Effector memory CD8-positive, alpha-beta T cell (primary cell): ENCODE results near the gene NFATC1.
"Not testable (repeated sequence)": the region's sequence is repeated elsewhere in the genome, so short reads cannot be mapped to it uniquely, and the experiment has no call there.

ENCODE experiments used
- ATAC-seq: fragments of 150-1000 bp; cut with Tn5 transposase; replicated peaks from 2 replicates; pipeline ENCODE4 v1.10.0; 2021; ENCODE audit warnings: mild to moderate bottlenecking, moderate library complexity
- DNase-seq, 3 experiments: peaks; one replicate each; pipeline ENCODE4 v3.0.0; 2021
- H3K27ac Mint-ChIP-seq, 2 donors: one replicate each; pipeline ENCODE4 v1.8.0; 2022; ENCODE audit warnings: mild to moderate bottlenecking in 2 of 2, mixed read lengths in 2 of 2, moderate library complexity in 2 of 2
- H3K27me3 Mint-ChIP-seq, 2 donors: one replicate each; pipeline ENCODE4 v1.8.0; 2022; ENCODE audit warnings: mixed read lengths in 2 of 2
- H3K36me3 Mint-ChIP-seq: one replicate; pipeline ENCODE4 v1.8.0; 2022; ENCODE audit warnings: mild to moderate bottlenecking, moderate library complexity, mixed read lengths; ENCODE audit not compliant: insufficient read depth
- H3K4me1 Mint-ChIP-seq, 2 donors: one replicate each; pipeline ENCODE4 v1.8.0; 2022; ENCODE audit warnings: low read depth in 2 of 2, mixed read lengths in 2 of 2
- H3K4me3 Mint-ChIP-seq, 2 donors: one replicate each; pipeline ENCODE4 v1.8.0; 2022; ENCODE audit warnings: mild to moderate bottlenecking in 2 of 2, mixed read lengths in 2 of 2, moderate library complexity in 2 of 2
- H3K9me3 Mint-ChIP-seq, 2 donors: one replicate each; pipeline ENCODE4 v1.8.0; 2022; ENCODE audit warnings: mixed read lengths in 2 of 2

NFATC1 gene

GRCh38 chr18:79477711-79478483 is 82.2 kb downstream of the NFATC1 start:
- H3K4me1 Mint-ChIP-seq = no peaks in the 10 kb centered on the region
- DNase-seq (no peak), ATAC-seq (no peak)
- no peak overlapping the region for H3K4me3 Mint-ChIP-seq
- H3K9me3 Mint-ChIP-seq = no peaks in the 10 kb centered on the region
- no peak overlapping the region for H3K27ac Mint-ChIP-seq
- no peaks in the 10 kb centered on the region for H3K27me3 Mint-ChIP-seq
- peaks cover 15% of the 10 kb centered on the region for H3K36me3 Mint-ChIP-seq

GRCh38 chr18:79478484-79479115 is 82.9 kb downstream of the NFATC1 start:
- Mint-ChIP-seq H3K4me1 (no peaks in the 10 kb centered on the region), H3K9me3 (no peaks in the 10 kb centered on the region), H3K4me3 (no peak overlapping the region), H3K27me3 (no peaks in the 10 kb centered on the region), H3K27ac (peak overlapping the region in 1 of 2 donors; percentile 35), H3K36me3 (peaks cover 13% of the 10 kb centered on the region)
- no peak for ATAC-seq
- no peak for DNase-seq

- H3K27me3 Mint-ChIP-seq = no peaks in the 10 kb centered on the region
- DNase-seq (no peak), ATAC-seq (no peak)
- peak overlapping the region in 1 of 2 donors; percentile 35 for H3K27ac Mint-ChIP-seq
- no peaks in the 10 kb centered on the region for H3K9me3 Mint-ChIP-seq
- H3K4me3 Mint-ChIP-seq = no peak overlapping the region
- peaks cover 13% of the 10 kb centered on the region for H3K36me3 Mint-ChIP-seq
- H3K4me1 Mint-ChIP-seq = no peaks in the 10 kb centered on the region
Observed at GRCh38 chr18:79479116-79479760, 83.5 kb downstream of the NFATC1 start.

GRCh38 chr18:79479761-79480161 is 84.0 kb downstream of the NFATC1 start:
- H3K27ac Mint-ChIP-seq = no peak overlapping the region
- H3K4me3 Mint-ChIP-seq = no peak overlapping the region
- DNase-seq = no peak
- peaks cover 13% of the 10 kb centered on the region for H3K36me3 Mint-ChIP-seq
- H3K4me1 Mint-ChIP-seq = no peaks in the 10 kb centered on the region
- ATAC-seq = no peak
- no peaks in the 10 kb centered on the region for H3K9me3 Mint-ChIP-seq
- no peaks in the 10 kb centered on the region for H3K27me3 Mint-ChIP-seq

- Mint-ChIP-seq H3K27me3 (no peaks in the 10 kb centered on the region), H3K9me3 (no peaks in the 10 kb centered on the region), H3K4me1 (no peaks in the 10 kb centered on the region), H3K36me3 (peaks cover 13% of the 10 kb centered on the region), H3K27ac (no peak overlapping the region), H3K4me3 (no peak overlapping the region)
- DNase-seq = no peak
- no peak for ATAC-seq
Observed at GRCh38 chr18:79480171-79481045, 84.7 kb downstream of the NFATC1 start.

GRCh38 chr18:79481046-79481790 is 85.5 kb downstream of the NFATC1 start:
- no peaks in the 10 kb centered on the region for H3K9me3 Mint-ChIP-seq
- no peaks in the 10 kb centered on the region for H3K27me3 Mint-ChIP-seq
- DNase-seq (no peak), ATAC-seq (no peak)
- no peak overlapping the region for H3K27ac Mint-ChIP-seq
- H3K4me3 Mint-ChIP-seq = no peak overlapping the region
- no peaks in the 10 kb centered on the region for H3K4me1 Mint-ChIP-seq
- peaks cover 8% of the 10 kb centered on the region for H3K36me3 Mint-ChIP-seq

- not testable (repeated sequence) for ATAC-seq
Observed at GRCh38 chr18:79483393-79483792, 87.7 kb downstream of the NFATC1 start.

GRCh38 chr18:79483971-79484491 is 88.3 kb downstream of the NFATC1 start:
- DNase-seq (no peak), ATAC-seq (no peak)
- H3K36me3 Mint-ChIP-seq = peaks cover 4% of the 10 kb centered on the region
- peaks cover 0 to 3% of the 10 kb centered on the region in 2 donors for H3K4me1 Mint-ChIP-seq
- H3K4me3 Mint-ChIP-seq = no peak overlapping the region
- no peaks in the 10 kb centered on the region for H3K27me3 Mint-ChIP-seq
- no peaks in the 10 kb centered on the region for H3K9me3 Mint-ChIP-seq
- H3K27ac Mint-ChIP-seq = peak overlapping the region in 1 of 2 donors; percentile 65

More at GRCh38 chr18:79483393-79483792, 87.7 kb downstream of the NFATC1 start:
- not testable (repeated sequence) for H3K4me1 Mint-ChIP-seq, H3K4me3 Mint-ChIP-seq, DNase-seq, H3K9me3 Mint-ChIP-seq, H3K27me3 Mint-ChIP-seq, H3K27ac Mint-ChIP-seq
- peaks cover 11% of the 10 kb centered on the region for H3K36me3 Mint-ChIP-seq

- Mint-ChIP-seq H3K36me3 (peaks cover 3% of the 10 kb centered on the region), H3K27ac (peak overlapping the region in 1 of 2 donors; percentile 65)
Observed at GRCh38 chr18:79484661-79485621, 89.2 kb downstream of the NFATC1 start.

GRCh38 chr18:79485788-79486355 is 90.1 kb downstream of the NFATC1 start:
- no peaks in the 10 kb centered on the region for H3K9me3 Mint-ChIP-seq
- no peak overlapping the region for H3K27ac Mint-ChIP-seq
- DNase-seq (no peak), ATAC-seq (no peak)
- no peaks in the 10 kb centered on the region for H3K27me3 Mint-ChIP-seq
- H3K36me3 Mint-ChIP-seq = peaks cover 3% of the 10 kb centered on the region
- peaks cover under 1 to 3% of the 10 kb centered on the region in 2 donors for H3K4me1 Mint-ChIP-seq
- no peak overlapping the region for H3K4me3 Mint-ChIP-seq

More at GRCh38 chr18:79484661-79485621, 89.2 kb downstream of the NFATC1 start:
- Mint-ChIP-seq H3K4me3 (no peak overlapping the region), H3K27me3 (no peaks in the 10 kb centered on the region), H3K4me1 (peaks cover 0 to 3% of the 10 kb centered on the region in 2 donors), H3K9me3 (no peaks in the 10 kb centered on the region)
- DNase-seq (no peak), ATAC-seq (no peak)

GRCh38 chr18:79486356-79487182 is 90.8 kb downstream of the NFATC1 start:
- DNase-seq = no peak
- ATAC-seq = no peak
- Mint-ChIP-seq H3K27ac (no peak overlapping the region), H3K27me3 (no peaks in the 10 kb centered on the region), H3K36me3 (peaks cover 6% of the 10 kb centered on the region), H3K4me3 (no peak overlapping the region), H3K9me3 (no peaks in the 10 kb centered on the region), H3K4me1 (peaks cover 3 to 4% of the 10 kb centered on the region in 2 donors)
